HG03064 (cell line): ENCODE results near the gene FCRLB.
A peak's percentile ranks its signal among the peaks of the same experiment; 100 is the strongest.
"Not testable (repeated sequence)": the region's sequence is repeated elsewhere in the genome, so short reads cannot be mapped to it uniquely, and the experiment has no call there.

Experiments used
- ATAC-seq: cut with Tn5 transposase; IDR thresholded peaks from one replicate; pipeline ENCODE4 v1.9.1; 2021; ENCODE audit warnings: low read depth; ENCODE audit not compliant: unreplicated experiment

The FCRLB gene

GRCh38 chr1:161739865-161740566 lies 18.7 kb downstream of the FCRLB start:
- no peak for ATAC-seq

GRCh38 chr1:161740921-161741320 lies 19.6 kb downstream of the FCRLB start:
- ATAC-seq: no peak

GRCh38 chr1:161743231-161743630 lies 21.9 kb downstream of the FCRLB start:
- no peak for ATAC-seq

GRCh38 chr1:161747801-161748200 lies 26.5 kb downstream of the FCRLB start:
- ATAC-seq: no peak

- peak; percentile 93 for ATAC-seq
These were observed 28.4 kb downstream of the FCRLB start, which contains the start of gene DUSP12 for GRCh38 chr1:161749509-161750407. DUSP12 (plus strand) TSS chr1:161749786; CDS start chr1:161749802, 16 bp downstream.

- ATAC-seq: no peak
These were observed 42.3 kb downstream of the FCRLB start for GRCh38 chr1:161763522-161764098.

GRCh38 chr1:161766102-161766981 lies 45.0 kb downstream of the FCRLB start, which contains the start of gene ATF6:
ATF6 (plus strand) TSS chr1:161766320; CDS start chr1:161766361, 41 bp downstream.
- peak; percentile 55 for ATAC-seq

GRCh38 chr1:161768461-161768860 lies 47.1 kb downstream of the FCRLB start:
- ATAC-seq: no peak

- no peak for ATAC-seq
These were observed 47.8 kb downstream of the FCRLB start for GRCh38 chr1:161768986-161769672.

- not testable (repeated sequence) for ATAC-seq
These were observed 48.3 kb downstream of the FCRLB start for GRCh38 chr1:161769673-161770045.

- ATAC-seq: no peak
These were observed 48.9 kb downstream of the FCRLB start for GRCh38 chr1:161770250-161770649.

- no peak for ATAC-seq
These were observed 49.8 kb downstream of the FCRLB start for GRCh38 chr1:161771161-161771560.

GRCh38 chr1:161771973-161772372 lies 50.6 kb downstream of the FCRLB start:
- ATAC-seq: no peak

- ATAC-seq: no peak
These were observed 51.1 kb downstream of the FCRLB start for GRCh38 chr1:161772397-161772796.

GRCh38 chr1:161773791-161774190 lies 52.4 kb downstream of the FCRLB start:
- no peak for ATAC-seq

GRCh38 chr1:161777261-161777660 lies 55.9 kb downstream of the FCRLB start:
- ATAC-seq: no peak
